GM18861 (cell line): Measurements from ENCODE around the gene HMGCS2.

Experiments
- ATAC-seq: cut with Tn5 transposase; IDR thresholded peaks from one replicate; pipeline ENCODE4 v1.9.1; 2021; ENCODE audit not compliant: unreplicated experiment

Gene HMGCS2

GRCh38 chr1:119768778-119769177 lies at the start of gene HMGCS2:
Gene HMGCS2, minus strand, starts transcription at chr1:119768905. Its CDS starts 61 bp downstream, at chr1:119768844.
- no peak for ATAC-seq

- ATAC-seq: no peak
These were observed 49.5 kb upstream of the HMGCS2 start for GRCh38 chr1:119818181-119818580.

- ATAC-seq: no peak
These were observed 47.7 kb upstream of the HMGCS2 start for GRCh38 chr1:119816407-119816806.

GRCh38 chr1:119815928-119816327 lies 47.2 kb upstream of the HMGCS2 start:
- ATAC-seq: no peak

- no peak for ATAC-seq
These were observed 46.7 kb upstream of the HMGCS2 start for GRCh38 chr1:119815361-119815760.

- no peak for ATAC-seq
These were observed 45.6 kb upstream of the HMGCS2 start for GRCh38 chr1:119814288-119814687.

GRCh38 chr1:119811985-119812557 lies 43.4 kb upstream of the HMGCS2 start:
- ATAC-seq: no peak

- ATAC-seq: no peak
These were observed 42.7 kb upstream of the HMGCS2 start, which contains the start of gene REG4 for GRCh38 chr1:119811387-119811786. Gene REG4, minus strand, starts transcription at chr1:119811460. Its CDS starts 2,691 bp downstream, at chr1:119808769.

GRCh38 chr1:119808972-119809550 lies 40.4 kb upstream of the HMGCS2 start:
- peak; percentile 83 for ATAC-seq

- no peak for ATAC-seq
These were observed 39.8 kb upstream of the HMGCS2 start for GRCh38 chr1:119808491-119808890.

- ATAC-seq: no peak
These were observed 37.8 kb upstream of the HMGCS2 start for GRCh38 chr1:119806489-119806888.

GRCh38 chr1:119805746-119806145 lies 37.0 kb upstream of the HMGCS2 start:
- ATAC-seq: no peak

- no peak for ATAC-seq
These were observed 36.5 kb upstream of the HMGCS2 start for GRCh38 chr1:119805247-119805646.

- no peak for ATAC-seq
These were observed 31.0 kb upstream of the HMGCS2 start for GRCh38 chr1:119799599-119800177.

GRCh38 chr1:119799003-119799402 lies 30.3 kb upstream of the HMGCS2 start:
- ATAC-seq: no peak

GRCh38 chr1:119797606-119798005 lies 28.9 kb upstream of the HMGCS2 start:
- ATAC-seq: no peak

GRCh38 chr1:119797162-119797561 lies 28.5 kb upstream of the HMGCS2 start:
- no peak for ATAC-seq

GRCh38 chr1:119795261-119796200 lies 26.8 kb upstream of the HMGCS2 start:
- no peak for ATAC-seq

- ATAC-seq: no peak
These were observed 26.2 kb upstream of the HMGCS2 start for GRCh38 chr1:119794876-119795240.

GRCh38 chr1:119794230-119794875 lies 25.6 kb upstream of the HMGCS2 start:
- ATAC-seq: no peak

- no peak for ATAC-seq
These were observed 22.7 kb upstream of the HMGCS2 start for GRCh38 chr1:119791377-119791776.
